HG02973 (cell line): ENCODE results near the gene BPIFB2.

ENCODE experiments used
- ATAC-seq: cut with Tn5 transposase; IDR thresholded peaks from one replicate; pipeline ENCODE4 v1.9.1; 2021; ENCODE audit warnings: moderate library complexity; ENCODE audit not compliant: unreplicated experiment

The BPIFB2 gene

DNA sequence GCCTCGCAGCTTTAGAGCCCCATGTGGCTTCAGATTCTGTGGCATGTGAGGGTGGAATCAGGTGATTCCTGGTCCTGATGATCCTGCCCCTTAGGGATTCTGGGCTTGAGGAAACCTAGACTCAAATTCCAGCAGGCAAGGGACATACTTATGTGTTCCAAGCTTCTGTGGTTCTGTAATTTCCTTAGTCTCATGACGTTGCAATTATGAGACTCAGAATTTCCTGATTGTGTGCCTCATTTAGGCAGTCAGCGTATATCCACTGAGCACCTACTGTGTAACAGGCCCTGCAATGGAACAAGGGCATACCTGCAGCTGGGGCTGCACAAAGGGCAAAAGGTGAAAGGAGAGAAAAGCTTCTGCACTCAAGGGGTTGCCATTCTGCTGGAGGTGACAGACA lies 60.3 kb downstream of the BPIFB2 start:
- ATAC-seq, result no peak

DNA sequence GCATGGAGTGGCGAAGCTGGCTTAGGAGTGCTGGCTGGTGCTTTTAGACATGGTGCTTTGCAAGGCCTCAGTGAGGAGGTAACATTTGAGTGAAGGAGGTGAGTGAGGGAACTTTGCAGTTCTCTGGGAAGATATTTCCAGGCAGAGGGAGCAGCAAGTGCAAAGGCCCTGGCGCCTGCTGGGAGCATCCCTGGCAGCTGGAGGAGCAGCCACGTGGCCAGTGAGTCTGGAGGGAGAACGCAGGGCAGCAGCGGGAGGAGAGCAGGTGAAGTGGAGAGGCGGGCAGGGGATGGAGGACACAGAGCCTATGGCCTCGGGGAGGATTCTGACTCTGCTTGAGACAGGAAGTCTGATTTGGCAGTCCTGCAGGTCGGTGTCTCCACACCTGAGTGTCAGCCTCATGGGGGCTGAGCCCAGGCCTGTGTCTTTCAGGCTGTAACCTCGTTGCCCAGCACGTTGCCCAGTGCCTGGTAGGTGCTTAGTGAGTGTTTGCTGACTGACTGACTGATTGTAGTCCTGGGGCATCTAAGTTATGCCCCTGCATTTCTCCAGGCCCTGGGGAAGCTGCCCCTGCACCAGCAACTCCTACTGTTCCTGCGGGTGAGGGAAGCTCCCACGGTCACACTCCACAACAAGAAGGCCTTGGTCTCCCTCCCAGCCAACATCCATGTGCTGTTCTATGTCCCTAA lies 60.9 kb downstream of the BPIFB2 start:
- no peak for ATAC-seq

DNA sequence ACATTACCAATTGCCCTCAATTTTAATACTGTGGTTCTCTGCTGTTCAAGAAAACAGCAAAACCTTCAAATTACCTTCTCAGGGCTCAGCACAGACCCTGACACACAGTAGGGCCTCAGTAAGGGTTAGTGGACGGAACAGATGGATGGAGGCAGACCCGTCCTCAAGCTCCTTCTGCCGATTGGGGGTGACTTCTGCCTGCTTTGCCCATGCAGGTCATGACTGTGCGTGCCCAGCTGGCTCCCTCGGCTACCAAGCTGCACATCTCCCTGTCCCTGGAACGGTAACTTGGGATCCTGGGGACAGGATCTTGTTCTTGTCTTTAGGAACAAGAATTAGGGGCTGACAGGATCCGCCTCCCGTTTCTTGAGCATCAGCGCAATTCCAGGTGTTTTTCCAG lies 62.2 kb downstream of the BPIFB2 start:
- ATAC-seq, result no peak

DNA sequence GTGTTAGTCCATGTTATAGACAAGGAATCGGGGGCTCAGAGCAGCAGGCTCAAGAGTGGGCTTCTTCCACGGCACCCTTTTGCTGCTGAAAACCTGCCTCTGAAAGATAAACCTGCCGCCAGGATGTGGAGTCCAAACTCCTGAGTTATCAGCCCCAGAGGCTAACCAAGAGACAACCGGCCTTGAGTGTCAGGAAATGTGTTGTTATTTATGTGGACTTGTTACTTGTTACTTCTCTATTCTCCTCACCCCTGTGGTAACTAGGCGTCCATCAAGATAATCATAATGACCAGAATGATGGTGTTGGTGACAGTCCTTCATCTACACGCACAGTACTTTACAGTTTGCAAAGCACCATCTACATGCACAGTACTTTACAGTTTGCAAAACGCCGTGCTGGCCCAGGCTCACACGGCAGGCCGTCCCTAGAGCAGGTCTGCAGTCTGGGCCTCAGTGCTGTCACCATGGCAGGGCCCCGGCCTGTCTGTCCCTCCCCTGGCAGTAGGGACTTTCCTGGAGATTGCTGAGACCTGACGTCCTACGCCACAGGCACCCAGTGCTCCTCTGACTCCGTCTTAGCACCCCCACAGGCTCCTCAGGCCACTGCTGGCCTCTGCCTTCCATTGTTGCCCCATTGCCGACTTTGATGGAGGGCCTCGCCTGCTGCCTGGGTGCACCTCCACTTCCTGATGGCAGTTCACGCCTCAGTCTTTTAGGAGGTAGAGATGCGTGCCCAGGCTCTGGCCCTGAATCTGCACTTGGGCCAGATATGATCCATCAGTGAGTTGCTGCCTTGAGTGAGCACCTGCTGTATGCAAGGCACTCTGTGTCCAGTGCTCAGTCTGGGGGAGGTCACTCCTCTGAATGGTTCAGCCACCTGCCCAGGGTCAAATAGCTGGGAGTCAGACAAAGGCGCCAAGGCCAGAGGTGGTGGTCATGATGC lies 62.9 kb downstream of the BPIFB2 start:
- ATAC-seq, result no peak

DNA sequence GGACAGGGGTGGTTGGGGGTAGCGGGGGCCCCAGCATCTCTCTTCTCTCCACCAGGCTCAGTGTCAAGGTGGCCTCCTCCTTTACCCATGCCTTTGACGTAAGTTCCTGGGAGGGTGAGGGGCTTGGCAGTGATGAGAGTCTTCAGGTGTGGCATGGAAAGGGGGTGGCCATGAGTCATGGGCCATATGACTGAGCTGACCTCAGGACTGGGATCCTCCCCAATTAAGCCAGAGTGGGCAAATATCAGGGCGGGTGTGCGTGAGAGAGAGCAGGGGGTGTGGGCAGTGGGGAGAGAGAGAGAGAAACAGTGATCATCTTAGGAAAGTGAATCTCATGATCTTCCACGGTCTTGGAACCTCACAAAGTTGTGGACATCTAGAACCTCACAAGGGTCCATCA lies 63.7 kb downstream of the BPIFB2 start:
- no peak for ATAC-seq

DNA sequence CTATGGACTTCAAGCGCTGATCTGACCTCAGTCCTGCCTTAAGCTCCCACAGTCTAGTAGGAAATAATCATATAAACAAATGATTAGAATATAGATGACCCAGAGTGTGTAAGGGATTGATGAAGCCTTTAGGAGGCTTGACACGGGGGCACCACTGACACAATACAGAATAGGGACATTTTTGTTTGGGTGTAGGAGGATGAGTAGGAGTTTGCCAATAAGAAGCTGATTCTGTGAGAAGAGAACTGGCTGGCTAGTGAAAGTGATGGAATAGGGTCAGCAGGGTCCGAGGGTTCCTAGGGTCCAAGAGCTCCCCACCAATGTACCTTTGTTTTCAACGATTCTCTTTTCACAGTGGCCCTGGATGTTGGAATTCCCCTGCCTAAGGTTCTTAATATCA lies 64.9 kb downstream of the BPIFB2 start:
- ATAC-seq, result no peak

DNA sequence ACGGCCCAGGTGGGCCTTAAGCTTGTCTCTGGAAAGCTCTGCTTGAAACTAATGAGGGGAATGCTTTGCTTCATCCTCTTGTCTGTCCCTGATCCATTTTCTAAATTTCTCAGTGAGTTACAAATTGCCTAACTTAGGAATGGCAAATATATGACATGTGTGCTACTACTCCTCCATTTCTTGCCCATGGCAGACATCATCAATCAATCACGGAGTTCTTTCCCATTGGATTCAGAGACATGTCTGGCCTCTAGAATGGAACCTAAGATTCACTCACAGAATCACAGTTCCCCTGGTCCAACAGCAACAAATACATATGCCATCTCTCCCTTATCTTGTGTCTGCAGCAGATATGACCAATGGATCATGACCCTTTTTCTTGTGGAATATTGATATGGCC lies 65.3 kb downstream of the BPIFB2 start:
- ATAC-seq, result no peak
